ENCODE data around the gene MYO1E. TPM values are rescaled to one million over a fixed set of nuclear protein-coding genes. Genes with fewer than 3 reads are reported as not detected.
A peak's percentile ranks its signal among the peaks of the same experiment; 100 is the strongest.
"Not testable (repeated sequence)": the region's sequence is repeated elsewhere in the genome, so short reads cannot be mapped to it uniquely, and the experiment has no call there.

MYO1E gene
- total RNA-seq, 1 donor from 2014 or later = 29.9 TPM

GRCh38 chr15:59360305-59360704 is 12.4 kb downstream of the MYO1E start:
- intact Hi-C loops (cut with DNase I) = no loop called here
- ATAC-seq (ENCODE audit: poor library complexity) = no peak
- no peak for DNase-seq

GRCh38 chr15:59355730-59356129 is 16.9 kb downstream of the MYO1E start:
- intact Hi-C loops (cut with DNase I) = loop anchor here (10.0 kb wide), 1 partner anchor 111 kb away; no protein-coding TSS in a partner anchor
- ATAC-seq (ENCODE audit: poor library complexity) = no peak
- no peak for DNase-seq

GRCh38 chr15:59354417-59355031 is 18.1 kb downstream of the MYO1E start:
- ATAC-seq (ENCODE audit: poor library complexity) (no peak), DNase-seq (no peak)
- intact Hi-C loops (cut with DNase I) = loop anchor here (10.0 kb wide), 1 partner anchor 110 kb away; no protein-coding TSS in a partner anchor

- ATAC-seq (ENCODE audit: poor library complexity) (no peak), DNase-seq (no peak)
- intact Hi-C loops (cut with DNase I) = loop anchor here (10.0 kb wide), 1 partner anchor 109 kb away; no protein-coding TSS in a partner anchor
Measured at GRCh38 chr15:59353994-59354416, 18.7 kb downstream of the MYO1E start.

- ATAC-seq (ENCODE audit: poor library complexity) (peak; percentile 16), DNase-seq (no peak)
- intact Hi-C loops (cut with DNase I) = loop anchor here (10.0 kb wide), 1 partner anchor 108 kb away; no protein-coding TSS in a partner anchor
Measured at GRCh38 chr15:59352683-59353082, 20.0 kb downstream of the MYO1E start.

- ATAC-seq (ENCODE audit: poor library complexity) (no peak), DNase-seq (no peak)
- intact Hi-C loops (cut with DNase I) = loop anchor here (10.0 kb wide), 1 partner anchor 107 kb away; no protein-coding TSS in a partner anchor
Measured at GRCh38 chr15:59352189-59352588, 20.5 kb downstream of the MYO1E start.

GRCh38 chr15:59350421-59350732 is 22.3 kb downstream of the MYO1E start:
- DNase-seq = no peak
- no peak for ATAC-seq (ENCODE audit: poor library complexity)
- intact Hi-C loops (cut with DNase I) = loop anchor here (10.0 kb wide), 1 partner anchor 106 kb away; no protein-coding TSS in a partner anchor

DNA sequence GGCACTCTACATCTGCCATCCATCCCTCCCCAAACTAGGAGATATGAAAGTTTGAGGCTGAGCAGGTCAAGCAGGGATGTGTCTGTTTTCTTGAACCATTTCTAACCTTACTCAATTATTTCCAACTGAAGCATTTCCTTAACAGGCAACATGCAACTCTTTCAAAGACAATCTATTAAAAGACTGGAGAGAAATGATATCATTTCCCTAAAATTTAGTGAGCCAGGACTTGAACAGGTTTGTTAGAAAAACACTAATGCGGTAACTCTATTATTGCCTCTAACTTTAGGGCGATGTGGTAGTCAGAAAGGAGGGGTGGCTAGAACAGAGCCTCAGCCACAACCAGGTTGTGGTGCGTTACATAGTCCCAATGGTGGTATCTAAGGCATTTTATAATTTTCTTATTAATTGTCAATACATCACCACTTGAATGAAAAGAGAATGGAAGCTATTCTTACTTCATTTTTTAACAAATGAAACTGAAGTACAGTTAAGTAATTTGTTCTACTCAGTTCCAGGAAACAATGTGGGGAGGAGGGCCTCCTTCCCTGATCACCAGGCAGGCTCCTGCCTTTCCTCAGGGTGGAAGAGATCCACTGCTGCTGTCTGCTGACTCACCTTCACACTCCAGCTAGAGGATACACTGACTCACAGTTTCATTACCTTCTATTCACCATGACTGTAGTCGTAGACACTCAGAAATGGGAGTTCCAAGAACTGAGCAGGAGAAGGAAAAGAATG is 22.8 kb downstream of the MYO1E start:
- no peak for DNase-seq
- intact Hi-C loops (cut with DNase I) = loop anchor here (10.0 kb wide), 1 partner anchor 105 kb away; no protein-coding TSS in a partner anchor
- ATAC-seq (ENCODE audit: poor library complexity) = peak; percentile 60

- DNase-seq (no peak), ATAC-seq (ENCODE audit: poor library complexity) (no peak)
- intact Hi-C loops (cut with DNase I) = no loop called here
Measured at GRCh38 chr15:59347915-59348314, 24.8 kb downstream of the MYO1E start.

DNA sequence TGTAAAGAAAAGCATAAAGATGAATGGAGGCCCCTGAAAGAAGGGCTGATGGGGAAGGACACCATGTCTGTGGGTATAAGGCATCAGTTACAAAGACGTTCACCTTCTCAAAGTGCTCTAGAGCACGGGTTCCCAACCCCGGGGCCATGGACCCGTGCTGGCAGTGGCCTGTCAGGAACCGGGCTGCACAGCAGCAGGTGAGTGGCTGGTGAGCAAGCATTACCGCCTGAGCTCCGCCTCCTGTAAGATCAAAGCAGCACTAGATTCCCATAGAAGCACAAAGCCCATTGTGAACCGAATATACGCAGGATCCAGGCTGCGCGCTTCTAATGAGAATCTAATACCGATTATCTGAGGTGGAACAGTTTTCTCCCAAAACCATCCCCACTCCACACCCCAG is 25.7 kb downstream of the MYO1E start:
- no peak for DNase-seq
- ATAC-seq (ENCODE audit: poor library complexity) = no peak
- intact Hi-C loops (cut with DNase I) = no loop called here

DNA sequence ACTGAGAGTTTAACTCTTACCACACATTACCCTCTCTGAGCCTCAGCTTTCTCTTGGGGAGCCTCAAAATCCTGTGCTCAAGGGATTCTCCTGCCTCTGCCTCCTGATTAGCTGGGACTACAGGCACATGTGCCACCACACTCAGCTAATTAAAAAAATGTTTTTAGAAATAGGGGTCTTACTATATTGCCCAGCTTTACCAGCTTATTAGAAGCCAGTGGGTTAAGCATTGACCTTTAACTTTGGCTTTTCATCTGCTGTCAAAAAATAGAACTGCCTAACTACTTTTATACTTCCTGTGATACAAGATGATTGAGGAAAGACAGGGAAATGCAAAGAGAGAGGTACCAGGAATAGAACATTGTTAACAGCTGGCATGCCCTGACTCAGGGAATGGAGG is 27.3 kb downstream of the MYO1E start:
- intact Hi-C loops (cut with DNase I) = no loop called here
- ATAC-seq (ENCODE audit: poor library complexity) (no peak), DNase-seq (no peak)

DNA sequence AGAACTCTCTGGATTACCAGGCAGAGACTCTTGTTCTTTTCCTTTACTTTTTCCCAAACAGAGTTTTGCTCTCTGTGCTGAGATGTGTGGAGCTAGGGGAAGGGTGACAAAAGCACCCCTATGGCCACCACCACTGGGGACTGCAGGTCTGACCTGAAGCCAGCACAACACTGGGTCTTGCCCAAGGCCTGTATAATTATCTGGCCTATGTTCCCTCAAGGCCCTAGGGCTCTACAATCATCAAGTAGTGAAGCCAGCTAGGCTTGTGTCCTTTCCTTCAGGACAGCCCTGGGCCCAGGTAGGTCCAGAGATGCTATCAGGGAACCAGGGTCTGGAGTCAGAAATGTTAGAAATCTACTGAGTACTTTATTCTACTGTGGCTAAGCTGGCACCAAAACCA is 28.4 kb downstream of the MYO1E start:
- intact Hi-C loops (cut with DNase I) = no loop called here
- no peak for ATAC-seq (ENCODE audit: poor library complexity)
- no peak for DNase-seq

DNA sequence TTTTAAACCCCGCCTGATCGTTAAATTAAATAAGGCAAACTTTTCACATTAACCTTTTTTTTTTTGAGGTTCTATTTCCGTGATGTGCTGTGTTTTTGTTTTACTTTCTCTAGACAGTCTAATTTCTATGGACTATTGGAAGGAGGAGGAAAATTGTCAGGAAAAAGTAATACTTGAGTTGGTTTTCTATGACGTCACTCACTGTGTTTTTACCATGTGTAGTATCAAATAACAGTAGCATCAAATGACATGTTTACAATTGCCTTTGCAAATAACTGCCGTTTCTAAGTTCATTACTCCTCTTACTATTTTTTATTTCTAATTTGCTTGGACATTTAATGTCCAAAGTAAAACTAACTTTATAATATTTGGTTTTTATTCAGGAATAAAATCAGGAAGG is 32.3 kb downstream of the MYO1E start:
- DNase-seq (no peak), ATAC-seq (ENCODE audit: poor library complexity) (no peak)
- intact Hi-C loops (cut with DNase I) = no loop called here

DNA sequence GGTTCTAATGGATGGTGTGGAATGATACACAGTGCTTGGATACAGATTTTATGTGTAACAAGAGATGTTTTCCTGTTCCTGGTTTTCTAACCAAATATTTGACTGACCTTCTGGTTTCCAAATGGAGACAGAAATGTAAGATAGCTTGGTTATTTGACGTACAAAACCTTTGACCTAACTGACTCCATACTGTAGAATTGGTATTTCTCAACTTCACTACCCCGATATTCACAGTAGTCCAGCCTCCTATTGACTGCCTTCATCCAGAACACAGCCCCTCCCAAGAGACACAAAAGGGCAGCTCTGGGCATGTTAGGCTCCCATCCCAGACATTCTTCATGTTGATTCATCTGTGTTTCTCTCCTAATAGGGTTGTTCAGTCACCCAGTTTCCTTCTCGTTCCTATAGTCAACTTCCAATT is 33.4 kb downstream of the MYO1E start:
- DNase-seq (no peak), ATAC-seq (ENCODE audit: poor library complexity) (no peak)
- intact Hi-C loops (cut with DNase I) = no loop called here

DNA sequence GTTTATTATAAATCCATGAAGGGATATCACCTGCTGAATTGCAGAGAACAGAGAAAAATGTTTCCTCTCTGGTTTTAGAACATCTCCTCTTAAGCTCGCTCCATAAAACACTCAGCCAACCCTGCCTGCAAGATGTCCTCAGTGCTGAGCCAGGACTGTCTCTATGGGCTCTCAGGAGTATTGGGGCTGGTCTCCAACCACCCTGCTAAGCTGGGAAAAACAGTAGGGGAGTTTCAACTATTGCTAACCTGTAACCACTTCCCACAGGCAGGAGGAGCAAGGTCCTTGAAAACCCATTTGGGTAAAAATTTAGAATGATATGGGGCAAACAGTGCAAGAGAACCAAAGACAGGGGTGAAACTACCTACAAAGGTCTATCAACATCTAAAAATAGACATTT is 34.3 kb downstream of the MYO1E start:
- ATAC-seq (ENCODE audit: poor library complexity) (no peak), DNase-seq (no peak)
- intact Hi-C loops (cut with DNase I) = no loop called here

GRCh38 chr15:59336725-59337124 is 35.9 kb downstream of the MYO1E start:
- ATAC-seq (ENCODE audit: poor library complexity); intact Hi-C loops (cut with DNase I); DNase-seq: not testable (repeated sequence)

DNA sequence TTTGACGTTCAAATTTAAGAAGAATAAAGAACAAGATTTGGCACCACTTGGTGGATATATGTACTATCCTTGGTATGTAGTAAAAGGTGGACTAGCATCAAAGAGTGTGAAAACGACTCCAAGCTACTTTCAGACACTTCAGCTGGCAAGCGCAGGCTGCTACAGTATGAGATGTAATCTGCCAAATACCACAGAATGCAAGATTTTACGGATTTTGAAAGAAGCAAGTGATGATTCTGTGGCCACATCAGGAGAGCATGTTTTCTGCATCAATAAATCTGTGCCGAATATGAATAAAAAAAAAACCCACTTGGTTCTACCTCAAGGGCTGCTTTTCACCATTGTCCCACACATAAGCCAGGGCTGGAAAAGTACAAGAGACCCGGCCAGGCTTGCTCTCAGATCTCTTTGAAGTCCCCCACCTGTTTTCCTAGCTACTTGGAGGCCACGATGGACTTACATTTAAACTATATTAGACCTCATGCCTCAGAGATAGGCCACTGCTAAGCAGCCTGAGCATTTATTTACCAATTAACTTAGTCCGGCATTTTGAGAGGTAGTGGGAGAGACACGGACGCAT is 37.4 kb downstream of the MYO1E start:
- intact Hi-C loops (cut with DNase I) = no loop called here
- DNase-seq (no peak), ATAC-seq (ENCODE audit: poor library complexity) (no peak)

DNA sequence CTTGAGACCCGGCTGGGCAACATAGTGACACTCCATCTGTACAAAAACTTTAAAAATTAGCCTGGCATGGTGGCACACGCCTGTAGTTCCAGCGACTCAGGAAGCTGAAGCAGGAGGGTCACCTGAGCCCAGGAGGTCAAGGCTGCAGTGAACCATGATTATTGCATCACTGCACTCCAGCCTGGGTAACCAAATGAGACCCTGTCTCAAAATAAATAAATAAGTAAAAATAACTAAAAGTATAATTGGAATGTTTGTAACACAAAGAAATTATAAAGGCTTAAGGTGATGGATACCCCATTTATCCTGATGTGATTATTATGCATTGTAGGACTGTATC is 38.6 kb downstream of the MYO1E start:
- DNase-seq (no peak), ATAC-seq (ENCODE audit: poor library complexity) (no peak)
- intact Hi-C loops (cut with DNase I) = no loop called here

DNA sequence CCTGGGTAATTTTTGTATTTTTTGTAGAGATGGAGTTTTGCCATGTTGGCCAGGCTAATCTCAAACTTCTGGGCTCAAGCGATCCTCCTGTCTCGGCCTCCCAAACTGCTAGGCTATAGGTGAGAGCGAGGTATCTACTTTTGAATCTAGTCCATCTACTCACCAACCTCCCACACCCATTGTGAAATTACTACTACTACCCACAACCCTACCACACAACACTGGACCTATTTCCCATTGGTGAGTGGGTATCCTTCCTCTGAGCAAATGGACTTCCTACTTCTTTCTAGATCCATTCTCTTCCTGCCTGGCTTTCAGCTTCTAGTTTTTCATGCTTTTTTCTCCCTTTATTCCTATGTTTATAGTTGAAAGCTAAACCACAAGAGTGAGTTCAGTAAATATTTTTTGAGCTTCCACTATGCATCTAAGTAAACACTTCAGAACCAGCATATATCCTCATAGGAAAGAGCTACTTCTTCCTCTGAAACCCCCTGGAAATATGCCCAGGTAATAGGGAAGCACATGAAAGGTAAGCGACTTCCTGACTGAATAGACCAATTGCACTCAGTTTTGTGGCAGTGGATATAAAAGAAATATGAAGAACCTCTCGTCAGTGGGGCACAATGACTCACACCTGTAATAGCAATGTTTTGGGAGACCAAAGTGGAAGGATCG is 39.1 kb downstream of the MYO1E start:
- ATAC-seq (ENCODE audit: poor library complexity) = no peak
- no peak for DNase-seq
- intact Hi-C loops (cut with DNase I) = no loop called here
